CD8-positive, alpha-beta memory T cell (primary cell): ENCODE measurements around the gene CISH. TPM values are rescaled to one million over a fixed set of nuclear protein-coding genes. Genes with fewer than 3 reads are reported as not detected.

Source experiments
- CTCF ChIA-PET: fragments of 350-600 bp; sonication (Branson Sonifier 250); formaldehyde crosslinking; loops from one replicate; lab custom pipeline; 2021; ENCODE audit warnings: antibody characterized with exemption; lab: Charles Lee
- POLR2A ChIA-PET: fragments of 350-600 bp; sonication (Branson Sonifier 250); formaldehyde crosslinking; loops from one replicate; lab custom pipeline; 2021; ENCODE audit warnings: antibody characterized with exemption; lab: Charles Lee
- DNase-seq, 5 donors: peaks; one replicate each; pipeline versions ENCODE4 v3.0.0 to v3.0.0-alpha.2; 2020 to 2022; ENCODE audit warnings: mixed read lengths in 1 of 5
- H3K27ac ChIP-seq: one replicate; pipeline ENCODE4 v1.7.0; 2013; ENCODE audit warnings: low read depth, mild to moderate bottlenecking, low read length, moderate library complexity
- H3K27me3 ChIP-seq: 2 replicates; pipeline ENCODE4 v1.7.0; 2013; ENCODE audit warnings: low read length, mild to moderate bottlenecking; ENCODE audit not compliant: insufficient read depth, poor library complexity, severe bottlenecking
- H3K36me3 ChIP-seq: 2 replicates; pipeline ENCODE4 v1.7.0; 2013; ENCODE audit warnings: mild to moderate bottlenecking, low read length, moderate library complexity; ENCODE audit not compliant: insufficient read depth
- H3K4me1 ChIP-seq: 2 replicates; pipeline ENCODE4 v1.7.0; 2013; ENCODE audit warnings: mild to moderate bottlenecking, low read length, moderate library complexity; ENCODE audit not compliant: insufficient read depth
- H3K4me3 ChIP-seq: 2 replicates; pipeline ENCODE4 v1.7.0; 2013; ENCODE audit warnings: mild to moderate bottlenecking, low read length
- H3K9me3 ChIP-seq: 2 replicates; pipeline ENCODE4 v1.7.0; 2013; ENCODE audit warnings: mild to moderate bottlenecking, low read length
- H3K27ac Mint-ChIP-seq, 8 donors: one replicate each; pipeline ENCODE4 v1.8.0; 2020 to 2021; ENCODE audit warnings: mixed read lengths in 8 of 8, mild to moderate bottlenecking in 6 of 8, inconsistent platforms in 3 of 8, moderate library complexity in 3 of 8
- H3K27me3 Mint-ChIP-seq, 2 donors: one replicate each; pipeline ENCODE4 v1.8.0; 2020 to 2021; ENCODE audit warnings: mixed read lengths in 2 of 2, mild to moderate bottlenecking in 1 of 2, moderate library complexity in 1 of 2
- H3K36me3 Mint-ChIP-seq, 3 donors: one replicate each; pipeline ENCODE4 v1.8.0; 2020 to 2021; ENCODE audit warnings: mixed read lengths in 3 of 3, inconsistent platforms in 1 of 3, mild to moderate bottlenecking in 1 of 3
- H3K4me1 Mint-ChIP-seq, 3 donors: one replicate each; pipeline ENCODE4 v1.8.0; 2020 to 2021; ENCODE audit warnings: mixed read lengths in 3 of 3, inconsistent platforms in 1 of 3, mild to moderate bottlenecking in 1 of 3
- H3K4me3 Mint-ChIP-seq, 7 donors: one replicate each; pipeline ENCODE4 v1.8.0; 2020 to 2021; ENCODE audit warnings: mixed read lengths in 7 of 7, mild to moderate bottlenecking in 6 of 7, moderate library complexity in 4 of 7, inconsistent platforms in 2 of 7
- H3K9me3 Mint-ChIP-seq, 5 donors: one replicate each; pipeline ENCODE4 v1.8.0; 2020 to 2022; ENCODE audit warnings: mixed read lengths in 5 of 5, mild to moderate bottlenecking in 3 of 5, moderate library complexity in 2 of 5, inconsistent platforms in 1 of 5
- polyA plus RNA-seq: library from polyadenylated mRNA; unstranded; fragments of 300-500 nt; fragmentation: Illumina TruSeq; gene quantifications from one replicate; pipeline ENCODE4 v1.2.3, GENCODE V29; 2021
- total RNA-seq, 2 experiments: library from RNA; stranded (reverse); gene quantifications; one replicate each; pipeline ENCODE4 v1.2.3, GENCODE V29; 2021

The CISH gene
- total and polyA plus RNA-seq, 3 experiments from 2014 or later: 92.8 to 222 (median 216) TPM

GRCh38 chr3:50575372-50575771 lies 36.2 kb downstream of the CISH start:
- CTCF ChIA-PET: interaction anchor here (11.7 to 18.9 kb wide), 2 partner anchors 15 to 35 kb away, joined by 176 to 724 read pairs; partner anchors contain the start of genes CISH and MAPKAPK3
- H3K36me3 ChIP-seq: peaks cover 7% of the 10 kb centered on the region
- peak overlapping the region; percentile 50 for H3K27ac ChIP-seq
- Mint-ChIP-seq H3K4me1 (peaks cover 59 to 84% (median 61%) of the 10 kb centered on the region in 3 donors), H3K27ac (peak overlapping the region; percentile 81 to 98 (median 95)), H3K4me3 (peak overlapping the region in 3 of 7 donors; percentile 54 to 74 (median 72)), H3K27me3 (peaks cover 0 to 2% of the 10 kb centered on the region in 2 donors), H3K9me3 (no peaks in the 10 kb centered on the region), H3K36me3 (peaks cover 0 to 32% (median 0%) of the 10 kb centered on the region in 3 donors)
- H3K4me1 ChIP-seq: peaks cover 83% of the 10 kb centered on the region
- H3K27me3 ChIP-seq: no peaks in the 10 kb centered on the region
- DNase-seq: no peak
- no peak overlapping the region for H3K4me3 ChIP-seq
- POLR2A ChIA-PET: interaction anchor here (1.6 kb wide), 1 partner anchor 31 kb away, joined by 5 read pairs; no protein-coding TSS in a partner anchor
- H3K9me3 ChIP-seq: no peaks in the 10 kb centered on the region

GRCh38 chr3:50574444-50574831 lies 37.1 kb downstream of the CISH start:
- peak overlapping the region; percentile 65 for H3K27ac ChIP-seq
- H3K4me1 Mint-ChIP-seq: peaks cover 65 to 93% (median 69%) of the 10 kb centered on the region in 3 donors

GRCh38 chr3:50573566-50574443 lies 37.8 kb downstream of the CISH start:
- H3K4me3 Mint-ChIP-seq: peak overlapping the region; percentile 67 to 85 (median 74)
- H3K4me1 ChIP-seq: peaks cover 93% of the 10 kb centered on the region
- peaks cover 63 to 89% (median 70%) of the 10 kb centered on the region in 3 donors for H3K4me1 Mint-ChIP-seq
- peak overlapping the region; percentile 65 for H3K27ac ChIP-seq
- CTCF ChIA-PET: interaction anchor here (0.7 to 18.9 kb wide), 8 partner anchors 8 to 797 kb away, joined by 3 to 724 read pairs (median 15); partner anchors contain the start of genes CISH and MAPKAPK3
- H3K4me3 ChIP-seq: peak overlapping the region; percentile 54
- peak overlapping the region; percentile 88 to 98 (median 95) for H3K27ac Mint-ChIP-seq
- DNase-seq: peak in 4 of 5 donors; percentile 30 to 65 (median 37)
- H3K36me3 Mint-ChIP-seq: peaks cover 0 to 29% (median 0%) of the 10 kb centered on the region in 3 donors
- no peaks in the 10 kb centered on the region for H3K9me3 ChIP-seq
- H3K27me3 Mint-ChIP-seq: peaks cover 0 to 2% of the 10 kb centered on the region in 2 donors
- H3K36me3 ChIP-seq: peaks cover 7% of the 10 kb centered on the region
- no peaks in the 10 kb centered on the region for H3K9me3 Mint-ChIP-seq
- POLR2A ChIA-PET: interaction anchor here (1.0 to 2.9 kb wide), 6 partner anchors 15 to 40 kb away, joined by 3 to 18 read pairs (median 4); partner anchors contain the start of gene CISH
- no peaks in the 10 kb centered on the region for H3K27me3 ChIP-seq

More at GRCh38 chr3:50574444-50574831, 37.1 kb downstream of the CISH start:
- Mint-ChIP-seq H3K9me3 (no peaks in the 10 kb centered on the region), H3K27me3 (peaks cover 0 to 2% of the 10 kb centered on the region in 2 donors), H3K27ac (peak overlapping the region; percentile 88 to 98 (median 95)), H3K36me3 (peaks cover 0 to 28% (median 0%) of the 10 kb centered on the region in 3 donors), H3K4me3 (peak overlapping the region; percentile 67 to 85 (median 74))
- Histone ChIP-seq H3K9me3 (no peaks in the 10 kb centered on the region), H3K36me3 (peaks cover 7% of the 10 kb centered on the region), H3K4me1 (peaks cover 92% of the 10 kb centered on the region), H3K27me3 (no peaks in the 10 kb centered on the region), H3K4me3 (peak overlapping the region; percentile 30)
- ChIA-PET CTCF (interaction anchor here (0.7 to 18.9 kb wide), 4 partner anchors 16 to 796 kb away, joined by 3 to 724 read pairs (median 98); partner anchors contain the start of genes CISH and MAPKAPK3), POLR2A (interaction anchor here (1.0 to 2.9 kb wide), 4 partner anchors 14 to 39 kb away, joined by 3 to 18 read pairs (median 4); partner anchors contain the start of gene CISH)
- peak in 1 of 5 donors; percentile 22 for DNase-seq

GRCh38 chr3:50572801-50573371 lies 38.7 kb downstream of the CISH start:
- Mint-ChIP-seq H3K27ac (peak overlapping the region; percentile 89 to 98 (median 95)), H3K36me3 (peaks cover 0 to 22% (median 0%) of the 10 kb centered on the region in 3 donors), H3K27me3 (peaks cover 0 to 2% of the 10 kb centered on the region in 2 donors), H3K4me3 (peak overlapping the region; percentile 67 to 85 (median 75)), H3K4me1 (peaks cover 67 to 93% (median 73%) of the 10 kb centered on the region in 3 donors), H3K9me3 (no peaks in the 10 kb centered on the region)
- DNase-seq: no peak
- H3K4me1 ChIP-seq: peaks cover 94% of the 10 kb centered on the region
- H3K36me3 ChIP-seq: peaks cover 6% of the 10 kb centered on the region
- ChIA-PET CTCF (interaction anchor here (0.9 to 18.9 kb wide), 9 partner anchors 9 to 226 kb away, joined by 3 to 724 read pairs (median 9); partner anchors contain the start of genes CISH and MAPKAPK3), POLR2A (interaction anchor here (1.0 to 6.1 kb wide), 6 partner anchors 12 to 44 kb away, joined by 3 to 57 read pairs (median 12); partner anchors contain the start of genes CISH and MAPKAPK3)
- H3K9me3 ChIP-seq: no peaks in the 10 kb centered on the region
- peak overlapping the region; percentile 54 for H3K4me3 ChIP-seq
- H3K27ac ChIP-seq: peak overlapping the region; percentile 65
- no peaks in the 10 kb centered on the region for H3K27me3 ChIP-seq

DNA sequence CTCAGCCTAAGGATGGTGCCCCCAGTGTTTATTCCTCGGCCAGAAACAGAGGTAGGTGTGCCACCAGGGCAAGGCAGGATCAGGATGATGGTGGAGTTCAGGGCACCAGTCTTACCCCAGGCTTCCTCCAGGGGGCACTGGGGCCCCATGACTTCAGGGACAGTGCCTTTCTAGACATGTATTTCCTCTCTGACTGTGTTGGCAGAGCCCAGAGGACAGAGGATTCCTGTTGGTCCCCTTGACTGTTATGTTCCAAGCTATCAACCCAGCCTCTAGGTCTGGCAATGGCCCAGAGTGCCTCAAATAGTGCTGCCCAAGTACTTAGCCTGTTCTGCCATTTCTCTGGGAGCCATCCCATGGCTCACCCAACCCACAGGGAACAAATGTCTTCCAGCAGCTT lies 39.4 kb downstream of the CISH start:
- H3K36me3 ChIP-seq: no peaks in the 10 kb centered on the region
- H3K27me3 Mint-ChIP-seq: peaks cover 0 to 2% of the 10 kb centered on the region in 2 donors
- H3K36me3 Mint-ChIP-seq: peaks cover 0 to 19% (median 0%) of the 10 kb centered on the region in 3 donors
- H3K4me1 Mint-ChIP-seq: peaks cover 67 to 90% (median 77%) of the 10 kb centered on the region in 3 donors
- H3K4me1 ChIP-seq: peaks cover 90% of the 10 kb centered on the region
- peak overlapping the region; percentile 6 for H3K27ac ChIP-seq
- H3K27ac Mint-ChIP-seq: peak overlapping the region; percentile 89 to 98 (median 95)
- H3K9me3 ChIP-seq: no peaks in the 10 kb centered on the region
- no peaks in the 10 kb centered on the region for H3K27me3 ChIP-seq
- peak overlapping the region; percentile 61 to 85 (median 74) for H3K4me3 Mint-ChIP-seq
- DNase-seq: peak; percentile 69 to 84 (median 75)
- CTCF ChIA-PET: interaction anchor here (1.1 to 18.9 kb wide), 7 partner anchors 10 to 81 kb away, joined by 3 to 724 read pairs (median 21); partner anchors contain the start of genes CISH and MAPKAPK3
- H3K4me3 ChIP-seq: peak overlapping the region; percentile 54
- POLR2A ChIA-PET: interaction anchor here (1.5 to 6.1 kb wide), 5 partner anchors 13 to 45 kb away, joined by 3 to 57 read pairs (median 18); partner anchors contain the start of genes CISH and MAPKAPK3
- H3K9me3 Mint-ChIP-seq: no peaks in the 10 kb centered on the region

DNA sequence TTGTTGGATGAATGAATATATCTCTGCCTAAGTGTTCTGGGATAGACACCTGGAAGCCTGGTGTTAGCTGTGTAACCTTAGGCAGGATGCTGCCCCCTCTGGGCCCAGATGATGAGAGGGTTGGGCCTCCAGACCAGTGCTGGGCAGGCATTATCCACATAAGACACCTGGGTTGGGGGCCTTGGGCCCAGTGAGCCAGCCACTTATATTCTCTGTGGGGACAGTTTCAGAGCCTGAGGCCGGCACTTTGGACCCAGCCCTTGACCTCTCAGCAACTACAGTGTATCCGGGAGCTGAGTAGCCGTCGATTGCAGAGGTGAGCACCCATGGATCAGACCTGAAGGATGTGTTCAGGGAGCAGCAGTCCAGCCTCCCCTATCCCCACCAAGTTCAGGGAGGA lies 40.1 kb downstream of the CISH start:
- H3K4me1 Mint-ChIP-seq: peaks cover 66 to 91% (median 79%) of the 10 kb centered on the region in 3 donors

More for the DNA sequence above, 40.1 kb downstream of the CISH start:
- H3K27me3 Mint-ChIP-seq: peaks cover 0 to 2% of the 10 kb centered on the region in 2 donors
- Histone ChIP-seq H3K9me3 (no peaks in the 10 kb centered on the region), H3K36me3 (no peaks in the 10 kb centered on the region), H3K4me3 (no peak overlapping the region), H3K27me3 (no peaks in the 10 kb centered on the region), H3K4me1 (peaks cover 90% of the 10 kb centered on the region), H3K27ac (no peak overlapping the region)
- peak overlapping the region in 6 of 8 donors; percentile 43 to 95 (median 92) for H3K27ac Mint-ChIP-seq
- no peaks in the 10 kb centered on the region for H3K9me3 Mint-ChIP-seq
- H3K4me3 Mint-ChIP-seq: peak overlapping the region in 2 of 7 donors; percentile 25 to 90
- CTCF ChIA-PET: interaction anchor here (1.3 to 18.9 kb wide), 6 partner anchors 10 to 81 kb away, joined by 3 to 724 read pairs (median 22); partner anchors contain the start of genes CISH and MAPKAPK3
- POLR2A ChIA-PET: interaction anchor here (2.4 to 6.1 kb wide), 5 partner anchors 19 to 46 kb away, joined by 18 to 57 read pairs (median 24); partner anchors contain the start of genes CISH and MAPKAPK3
- no peak for DNase-seq
- H3K36me3 Mint-ChIP-seq: peaks cover 0 to 19% (median 0%) of the 10 kb centered on the region in 3 donors
